ENCODE results near the gene TRPV2. TPM values are rescaled to one million over a fixed set of nuclear protein-coding genes. Genes with fewer than 3 reads are reported as not detected.

The TRPV2 gene
- total and polyA plus RNA-seq, 7 donors = 1.6 to 10.3 (median 3.9) TPM

DNA sequence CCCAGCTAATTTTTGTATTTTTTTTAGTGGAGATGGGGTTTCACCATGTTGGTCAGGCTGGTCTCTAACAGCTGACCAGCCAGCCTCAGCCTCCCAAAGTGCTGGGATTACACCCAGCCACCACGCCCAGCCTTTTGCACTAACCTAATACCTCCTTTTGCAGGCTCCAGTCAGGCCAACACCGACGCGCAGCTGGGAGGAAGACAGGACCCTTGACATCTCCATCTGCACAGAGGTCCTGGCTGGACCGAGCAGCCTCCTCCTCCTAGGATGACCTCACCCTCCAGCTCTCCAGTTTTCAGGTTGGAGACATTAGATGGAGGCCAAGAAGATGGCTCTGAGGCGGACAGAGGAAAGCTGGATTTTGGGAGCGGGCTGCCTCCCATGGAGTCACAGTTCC is 2.0 kb downstream of the TRPV2 start:
- peak overlapping the region; percentile 7 for H3K27ac ChIP-seq
- H3K36me3 ChIP-seq (ENCODE audit: insufficient read depth in 1 of 2, low read depth in 1 of 2) = peaks cover 0 to 1% of the 10 kb centered on the region in 2 donors
- no peaks in the 10 kb centered on the region for H3K4me1 ChIP-seq
- TF ChIP-seq, protein P1, sequence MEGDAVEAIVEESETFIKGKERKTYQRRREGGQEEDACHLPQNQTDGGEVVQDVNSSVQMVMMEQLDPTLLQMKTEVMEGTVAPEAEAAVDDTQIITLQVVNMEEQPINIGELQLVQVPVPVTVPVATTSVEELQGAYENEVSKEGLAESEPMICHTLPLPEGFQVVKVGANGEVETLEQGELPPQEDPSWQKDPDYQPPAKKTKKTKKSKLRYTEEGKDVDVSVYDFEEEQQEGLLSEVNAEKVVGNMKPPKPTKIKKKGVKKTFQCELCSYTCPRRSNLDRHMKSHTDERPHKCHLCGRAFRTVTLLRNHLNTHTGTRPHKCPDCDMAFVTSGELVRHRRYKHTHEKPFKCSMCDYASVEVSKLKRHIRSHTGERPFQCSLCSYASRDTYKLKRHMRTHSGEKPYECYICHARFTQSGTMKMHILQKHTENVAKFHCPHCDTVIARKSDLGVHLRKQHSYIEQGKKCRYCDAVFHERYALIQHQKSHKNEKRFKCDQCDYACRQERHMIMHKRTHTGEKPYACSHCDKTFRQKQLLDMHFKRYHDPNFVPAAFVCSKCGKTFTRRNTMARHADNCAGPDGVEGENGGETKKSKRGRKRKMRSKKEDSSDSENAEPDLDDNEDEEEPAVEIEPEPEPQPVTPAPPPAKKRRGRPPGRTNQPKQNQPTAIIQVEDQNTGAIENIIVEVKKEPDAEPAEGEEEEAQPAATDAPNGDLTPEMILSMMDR (IDR thresholded peaks at IDR 0.05) = no peak
- ATAC-seq (no peak), DNase-seq (peak in 1 of 2 donors; percentile 25)
- H3K27me3 ChIP-seq (ENCODE audit: insufficient read depth in 3 of 3, low read length in 2 of 3) = no peaks in the 10 kb centered on the region
- intact Hi-C loops (cut with DNase I) = no loop called here
- H3K9me3 ChIP-seq = no peaks in the 10 kb centered on the region
- H3K4me3 ChIP-seq = no peak overlapping the region
- 48 to 65% (median 58%) methylated on average over 7 of the region's 7 CpGs for WGBS, 3 donors

DNA sequence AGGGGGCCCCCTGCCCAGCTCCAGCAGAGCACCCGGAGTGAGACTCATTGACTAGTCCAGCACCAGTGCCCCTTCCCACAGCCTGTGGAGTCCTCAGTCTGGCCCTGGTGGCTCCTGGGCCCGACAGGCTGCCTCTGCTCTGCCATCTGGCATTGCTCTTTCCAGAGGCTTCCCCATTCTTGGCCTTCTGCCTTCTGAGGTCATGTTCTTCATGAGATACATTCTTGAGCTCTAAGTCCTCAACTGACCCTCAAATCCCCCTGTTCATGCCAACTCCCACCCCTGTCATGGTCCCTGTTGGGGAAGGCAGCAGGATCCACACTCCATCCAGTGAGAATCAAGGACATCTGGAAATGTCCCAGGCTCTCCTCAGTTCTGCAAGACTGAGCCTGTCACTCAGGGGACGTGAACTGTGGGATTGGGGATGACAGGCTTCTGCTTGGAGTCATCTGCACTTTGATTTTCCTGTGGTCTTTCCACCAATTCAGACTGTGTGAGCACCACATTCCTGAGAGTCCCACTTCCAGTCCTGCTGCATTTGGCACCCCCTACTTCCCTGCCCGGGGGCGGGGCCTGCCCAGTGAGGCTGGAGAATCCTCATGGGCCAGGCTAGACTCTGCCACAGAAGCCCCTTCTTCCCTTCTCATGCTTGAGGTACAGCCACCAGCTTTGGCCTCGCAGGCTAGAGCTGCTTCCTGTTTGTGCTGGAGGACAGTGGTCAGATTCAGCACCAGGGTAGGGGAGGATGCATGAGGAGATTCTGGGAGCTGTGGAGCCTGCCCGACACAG is 2.7 kb downstream of the TRPV2 start:
- TF ChIP-seq, protein P1 (IDR thresholded peaks at IDR 0.05) = no peak
- Histone ChIP-seq H3K27me3 (ENCODE audit: insufficient read depth in 3 of 3, low read length in 2 of 3) (no peaks in the 10 kb centered on the region), H3K36me3 (ENCODE audit: insufficient read depth in 1 of 2, low read depth in 1 of 2) (peaks cover 0 to 8% of the 10 kb centered on the region in 2 donors), H3K27ac (peak overlapping the region; percentile 7), H3K9me3 (no peaks in the 10 kb centered on the region), H3K4me1 (no peaks in the 10 kb centered on the region), H3K4me3 (no peak overlapping the region)
- intact Hi-C loops (cut with DNase I) = no loop called here
- ATAC-seq (peak in 2 of 4 donors; percentile 19 to 22), DNase-seq (peak in 1 of 2 donors; percentile 45)
- WGBS, 3 donors = 42 to 50% (median 45%) methylated on average over 7 of the region's 7 CpGs

DNA sequence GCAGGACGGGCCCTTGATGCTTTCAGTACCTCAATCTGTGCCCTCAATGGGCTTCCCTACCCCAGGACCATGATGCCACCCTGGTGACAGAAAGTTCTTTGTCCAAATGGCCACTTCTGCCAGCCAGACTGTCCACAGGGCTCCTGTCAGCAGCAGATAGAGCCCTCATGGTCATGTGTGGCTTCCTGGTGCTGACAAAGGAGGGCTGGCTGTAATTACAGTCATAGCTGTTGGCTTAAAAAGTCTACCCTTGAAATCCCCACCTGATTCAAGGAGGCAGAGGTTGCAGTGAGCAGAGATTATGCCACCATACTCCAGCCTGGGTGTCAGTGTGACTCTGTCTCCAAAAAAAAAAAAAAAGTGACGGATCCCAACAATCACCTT is 3.3 kb downstream of the TRPV2 start:
- TF ChIP-seq, protein P1 (IDR thresholded peaks at IDR 0.05) = no peak
- Histone ChIP-seq H3K27ac (peak overlapping the region; percentile 7), H3K36me3 (ENCODE audit: insufficient read depth in 1 of 2, low read depth in 1 of 2) (peaks cover 0 to 14% of the 10 kb centered on the region in 2 donors), H3K27me3 (ENCODE audit: insufficient read depth in 3 of 3, low read length in 2 of 3) (no peaks in the 10 kb centered on the region), H3K4me3 (no peak overlapping the region), H3K4me1 (no peaks in the 10 kb centered on the region), H3K9me3 (no peaks in the 10 kb centered on the region)
- DNase-seq = no peak
- WGBS, 3 donors = 43 to 89% (median 46%) methylated on average over 2 of the region's 2 CpGs
- no peak for ATAC-seq
- intact Hi-C loops (cut with DNase I) = no loop called here

DNA sequence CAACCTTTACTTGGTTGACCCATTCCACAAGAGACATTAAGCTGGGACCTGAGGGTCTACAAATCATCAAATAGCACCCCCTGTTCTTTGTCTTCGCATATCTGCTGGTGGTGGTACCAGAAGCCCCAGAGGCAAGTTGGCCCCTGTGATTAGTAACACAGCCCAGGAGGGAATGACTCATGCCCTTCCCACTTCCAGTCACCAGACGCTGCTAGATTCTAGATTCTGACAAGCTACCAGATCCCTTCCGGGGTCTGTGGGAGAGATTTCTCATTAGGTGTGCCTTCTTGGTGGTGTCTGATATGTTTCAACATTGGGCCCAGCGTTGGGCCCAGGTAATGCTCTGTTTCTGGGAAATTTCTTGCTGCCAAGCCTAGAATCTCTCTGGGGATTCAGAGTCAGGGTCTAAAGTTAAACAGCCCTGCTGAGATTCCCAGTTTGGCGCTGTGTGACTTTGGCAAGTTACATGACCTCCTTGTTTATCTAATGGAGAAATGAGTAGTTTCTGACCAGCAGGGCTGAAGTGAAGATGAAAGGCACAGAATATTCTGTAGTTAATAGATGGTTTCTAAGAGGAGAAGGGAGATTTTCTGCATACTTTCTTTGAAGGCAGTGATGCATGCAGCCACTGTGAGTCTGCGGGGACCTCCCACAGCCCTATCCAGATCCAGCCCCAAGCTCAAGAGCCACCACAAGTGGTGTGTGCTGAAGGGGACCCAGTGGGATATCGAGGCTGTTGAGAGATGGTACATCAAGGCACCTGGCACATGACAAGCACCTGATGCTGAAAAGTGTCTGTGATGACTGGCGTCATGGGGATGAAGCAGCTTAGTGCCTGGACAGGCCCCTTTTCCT is 3.9 kb downstream of the TRPV2 start:
- Histone ChIP-seq H3K27ac (peak overlapping the region; percentile 46), H3K4me1 (no peaks in the 10 kb centered on the region), H3K4me3 (no peak overlapping the region), H3K36me3 (ENCODE audit: insufficient read depth in 1 of 2, low read depth in 1 of 2) (peaks cover 0 to 15% of the 10 kb centered on the region in 2 donors), H3K9me3 (no peaks in the 10 kb centered on the region), H3K27me3 (ENCODE audit: insufficient read depth in 3 of 3, low read length in 2 of 3) (no peaks in the 10 kb centered on the region)
- WGBS, 3 donors = 62 to 75% (median 68%) methylated on average over 8 of the region's 8 CpGs
- ATAC-seq = peak in 2 of 4 donors; percentile 26 to 31
- intact Hi-C loops (cut with DNase I) = no loop called here
- TF ChIP-seq, protein P1 (IDR thresholded peaks at IDR 0.05) = no peak
- DNase-seq = peak in 1 of 2 donors; percentile 19
